HCT116 (cell line): ENCODE results near the gene CSGALNACT2. TPM values are rescaled to one million over a fixed set of nuclear protein-coding genes. Genes with fewer than 3 reads are reported as not detected.

Experiments
- ATAC-seq: fragments of 200-7000 bp; cut with Tn5 transposase; 2 replicates; pipeline ENCODE4 v1.9.1; 2020; ENCODE audit warnings: mild to moderate bottlenecking, moderate library complexity
- BruUV-seq: library from RNA; stranded (reverse); fragments of 400-500 nt; replicated peaks from 2 replicates; lab custom pipeline; 2021; lab: Mats Ljungman, UMichigan
- CTCF ChIA-PET: fragments of 300-600 bp; sonication (Branson Sonifier 250); formaldehyde crosslinking; loops from one replicate; lab custom pipeline; 2021; ENCODE audit warnings: antibody characterized with exemption; lab: Charles Lee
- POLR2A ChIA-PET: fragments of 300-600, 350-600 bp; sonication (Branson Sonifier 250); formaldehyde crosslinking; loops from one replicate; lab custom pipeline; 2021; ENCODE audit warnings: antibody characterized with exemption; lab: Charles Lee
- RAD21 ChIA-PET, 2 experiments: fragments of 300-600 bp; sonication (Branson Sonifier 250); formaldehyde crosslinking; loops; one replicate each; lab custom pipeline; 2023; ENCODE audit warnings: low total read pairs in 2 of 2; ENCODE audit not compliant: uncharacterized antibody in 2 of 2, unreplicated experiment in 2 of 2, low non-redundant PET in 1 of 2; lab: Charles Lee
- DNase-seq: peaks from one replicate; pipeline ENCODE4 v3.0.0-alpha.2; 2010; ENCODE audit warnings: low read depth, low spot score
- H2AFZ ChIP-seq: fragments of 200-600 bp; shearing (Covaris generic), sonication (generic); 2 replicates; pipeline ENCODE4 v1.6.1; 2017; ENCODE audit warnings: low read depth, mixed run types, mixed read lengths, antibody characterized with exemption, low read length; ENCODE audit not compliant: poor library complexity, severe bottlenecking
- H3K27ac ChIP-seq: 2 replicates; pipeline ENCODE4 v1.5.1; 2012; ENCODE audit warnings: low read depth, low read length
- H3K27me3 ChIP-seq: fragments of 200-600 bp; sonication (generic); 2 replicates; pipeline ENCODE4 v1.6.1; 2016; ENCODE audit warnings: mixed run types, low read length, mixed read lengths; ENCODE audit not compliant: insufficient read depth
- H3K36me3 ChIP-seq, 2 experiments: fragments of 200-500 bp in 1 of 2; fragments of 200-600 bp in 1 of 2; sonication (Bioruptor generic) in 1 of 2; sonication (generic) in 1 of 2; 2 replicates each; pipeline versions ENCODE4 v1.5.1 to v1.6.1; 2014 to 2016; ENCODE audit warnings: low read length in 2 of 2, inconsistent platforms in 1 of 2, mixed read lengths in 1 of 2, mixed run types in 1 of 2; ENCODE audit not compliant: insufficient read depth in 2 of 2, control insufficient read depth in 1 of 2
- H3K4me1 ChIP-seq, 2 experiments: fragments of 200-600 bp in 1 of 2; sonication (generic) in 1 of 2; 2 replicates each; pipeline versions ENCODE4 v1.5.1 to v1.6.1; 2012 to 2017; ENCODE audit warnings: low read length in 2 of 2, inconsistent platforms in 1 of 2, mild to moderate bottlenecking in 1 of 2, mixed read lengths in 1 of 2, mixed run types in 1 of 2, moderate library complexity in 1 of 2; ENCODE audit not compliant: insufficient read depth in 2 of 2, control insufficient read depth in 1 of 2
- H3K4me2 ChIP-seq: fragments of 200-600 bp; sonication (generic); 2 replicates; pipeline ENCODE4 v1.6.1; 2017; ENCODE audit warnings: mixed run types, low read length, mixed read lengths
- H3K4me3 ChIP-seq, 2 experiments: fragments of 200-600 bp in 1 of 2; sonication (generic) in 1 of 2; replicated peaks in 1 of 2; 2 replicates each; pipeline ENCODE4 v1.5.1; 2011 to 2016; ENCODE audit warnings: low read length in 2 of 2, control low read depth in 1 of 2, low read depth in 1 of 2, mild to moderate bottlenecking in 1 of 2, mixed read lengths in 1 of 2, mixed run types in 1 of 2
- H3K79me2 ChIP-seq: fragments of 200-600 bp; sonication (generic); 2 replicates; pipeline ENCODE4 v1.6.1; 2017; ENCODE audit warnings: mild to moderate bottlenecking, mixed run types, low read length, moderate library complexity, mixed read lengths; ENCODE audit not compliant: insufficient read depth
- H3K9ac ChIP-seq: fragments of 200-600 bp; sonication (generic); 2 replicates; pipeline ENCODE4 v1.6.1; 2016; ENCODE audit warnings: low read length, mixed read lengths
- H3K9me2 ChIP-seq: fragments of 200-600 bp; sonication (generic), shearing (Covaris generic); 2 replicates; pipeline ENCODE4 v1.6.1; 2017; ENCODE audit warnings: mixed run types, mild to moderate bottlenecking, moderate library complexity; ENCODE audit not compliant: insufficient read depth
- H3K9me3 ChIP-seq, 2 experiments: fragments of 200-500 bp in 1 of 2; fragments of 200-600 bp in 1 of 2; sonication (Bioruptor generic) in 1 of 2; sonication (generic) in 1 of 2; 2 replicates each; pipeline ENCODE4 v1.6.1; 2014 to 2017; ENCODE audit warnings: low read length in 2 of 2, mixed read lengths in 2 of 2, inconsistent platforms in 1 of 2, low read depth in 1 of 2, mild to moderate bottlenecking in 1 of 2, mixed run types in 1 of 2, moderate library complexity in 1 of 2; ENCODE audit not compliant: control insufficient read depth in 1 of 2, insufficient read depth in 1 of 2
- H4K20me1 ChIP-seq: fragments of 200-600 bp; sonication (generic), shearing (Covaris generic); 2 replicates; pipeline ENCODE4 v1.6.1; 2017; ENCODE audit warnings: mixed run types, mild to moderate bottlenecking, moderate library complexity; ENCODE audit not compliant: insufficient read depth
- CTCF ChIP-seq, 3 experiments: fragments of 200-600 bp in 1 of 3; sonication (generic) in 1 of 3; IDR thresholded peaks in 2 of 3; conservative IDR thresholded peaks in 1 of 3; 2 replicates each; pipeline ENCODE4 v1.5.1; 2012 to 2017; ENCODE audit warnings: low read depth in 2 of 3, low read length in 2 of 3, antibody characterized with exemption in 1 of 3, borderline replicate concordance in 1 of 3, control low read depth in 1 of 3, mild to moderate bottlenecking in 1 of 3, mixed read lengths in 1 of 3, mixed run types in 1 of 3, moderate library complexity in 1 of 3; ENCODE audit not compliant: insufficient read depth in 1 of 3
- ELF1 ChIP-seq: IDR thresholded peaks from 2 replicates; pipeline ENCODE4 v1.6.1; 2012; ENCODE audit warnings: low read depth, borderline replicate concordance
- ZNF274 ChIP-seq: fragments of 200-500 bp; sonication (Bioruptor generic); IDR thresholded peaks from 2 replicates; pipeline ENCODE4 v1.6.1; 2014; ENCODE audit warnings: mild to moderate bottlenecking, low read depth, low read length, inconsistent platforms
- intact Hi-C: fragments of 100-400 bp; cut with micrococcal nuclease; formaldehyde crosslinking; loops from 2 replicates; pipeline ENCODE4 v1.10.0; 2022
- total RNA-seq: library from RNA; stranded (reverse); gene quantifications from one replicate; pipeline ENCODE4 v1.2.1, GENCODE V29; 2021; ENCODE audit not compliant: unreplicated experiment

CSGALNACT2 gene
- total RNA-seq, 1 experiment from 2014 or later, result 9.9 TPM

DNA sequence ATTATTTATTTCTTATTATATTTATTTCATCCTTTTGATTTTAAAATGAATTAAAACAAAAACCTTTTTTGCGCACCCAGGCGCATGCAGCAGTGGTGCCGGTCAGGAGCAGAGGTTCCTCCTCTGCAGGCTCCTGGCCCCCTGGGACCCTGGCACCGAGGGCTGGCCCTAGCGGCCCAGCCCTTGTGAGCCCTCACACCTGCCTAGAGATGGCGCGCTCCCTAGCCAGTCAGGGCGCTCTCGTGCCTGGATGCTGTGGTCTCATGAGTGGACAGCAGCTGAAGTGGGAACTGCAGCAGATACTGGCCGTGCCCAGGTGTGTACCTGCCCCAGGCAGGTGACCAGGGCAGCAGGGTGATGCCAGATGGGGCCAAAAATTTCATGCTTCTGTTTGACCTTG, 47.6 kb upstream of the CSGALNACT2 start:
- H3K9me3 ChIP-seq, result no peaks in the 10 kb centered on the region
- no peaks in the 10 kb centered on the region for H3K27me3 ChIP-seq
- no peaks in the 10 kb centered on the region for H3K4me1 ChIP-seq
- CTCF ChIA-PET, result no interaction called here
- H3K79me2 ChIP-seq, result no peaks in the 10 kb centered on the region
- H3K36me3 ChIP-seq, result no peaks in the 10 kb centered on the region
- DNase-seq (no peak), ATAC-seq (peak; percentile 51; the same call in 1 of the 2 replicates)
- no peaks in the 10 kb centered on the region for H3K9me2 ChIP-seq
- TF ChIP-seq CTCF (IDR thresholded peaks at IDR 0.05 in 2 of 3, conservative IDR thresholded peaks at IDR 0.05 in 1 of 3; ENCODE audit: borderline replicate concordance in 1 of 3, insufficient read depth in 1 of 3, low read depth in 2 of 3, low read length in 2 of 3) (0 out of 6 replicates have a peak, but pooled peaks of 1 of the 3 experiments have one; percentile 9), ELF1 (no peak)
- H3K9ac ChIP-seq, result no peak overlapping the region
- H2AFZ ChIP-seq, result no peak overlapping the region
- intact Hi-C loops, result no loop called here
- POLR2A ChIA-PET, result no interaction called here
- RAD21 ChIA-PET, result no interaction called here
- H3K4me3 ChIP-seq, result no peak overlapping the region
- no peak overlapping the region for H3K27ac ChIP-seq
- H4K20me1 ChIP-seq, result no peaks in the 10 kb centered on the region
- BruUV-seq, result no TSS peak
- no peak overlapping the region for H3K4me2 ChIP-seq

GRCh38 chr10:43091846-43092245, 46.4 kb upstream of the CSGALNACT2 start:
- ATAC-seq (no peak), DNase-seq (no peak)
- ChIA-PET POLR2A (no interaction called here), CTCF (no interaction called here), RAD21 (no interaction called here)
- no peak overlapping the region for H3K27ac ChIP-seq
- no peak overlapping the region for H3K9ac ChIP-seq
- H2AFZ ChIP-seq, result no peak overlapping the region
- H3K9me2 ChIP-seq, result no peaks in the 10 kb centered on the region
- no peak for TF ChIP-seq ZNF274
- H3K79me2 ChIP-seq, result no peaks in the 10 kb centered on the region
- no TSS peak for BruUV-seq
- intact Hi-C loops, result no loop called here
- no peaks in the 10 kb centered on the region for H3K9me3 ChIP-seq
- H3K4me1 ChIP-seq, result no peaks in the 10 kb centered on the region
- no peaks in the 10 kb centered on the region for H3K27me3 ChIP-seq
- no peak overlapping the region for H3K4me2 ChIP-seq
- H3K4me3 ChIP-seq, result no peak overlapping the region
- no peaks in the 10 kb centered on the region for H4K20me1 ChIP-seq
- H3K36me3 ChIP-seq, result no peaks in the 10 kb centered on the region
